GM21529 (cell line): ENCODE data around the gene ENO3.

Experiments used
- ATAC-seq: cut with Tn5 transposase; IDR thresholded peaks from one replicate; pipeline ENCODE4 v1.9.1; 2021; ENCODE audit not compliant: unreplicated experiment

ENO3 gene

DNA sequence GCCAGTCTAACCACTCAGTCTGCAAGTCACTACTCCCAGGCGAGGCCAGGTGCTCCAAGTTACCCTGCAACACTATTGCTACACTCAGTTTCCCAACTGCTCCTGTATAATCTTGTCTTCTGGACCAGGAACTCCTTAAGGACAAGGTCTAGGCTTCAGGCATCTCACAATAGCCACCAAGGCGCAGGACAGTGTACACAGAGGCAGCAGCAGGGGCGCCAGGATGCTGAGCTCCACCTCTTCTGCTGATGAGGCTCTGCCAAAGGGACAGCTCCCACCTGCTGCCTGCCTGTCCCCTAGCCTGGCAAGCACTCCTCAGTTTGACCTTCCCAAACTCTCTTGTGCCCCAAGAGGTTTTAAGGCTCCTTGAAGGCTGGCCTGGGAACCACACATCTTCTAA is 14.5 kb upstream of the ENO3 start:
- ATAC-seq, result no peak

DNA sequence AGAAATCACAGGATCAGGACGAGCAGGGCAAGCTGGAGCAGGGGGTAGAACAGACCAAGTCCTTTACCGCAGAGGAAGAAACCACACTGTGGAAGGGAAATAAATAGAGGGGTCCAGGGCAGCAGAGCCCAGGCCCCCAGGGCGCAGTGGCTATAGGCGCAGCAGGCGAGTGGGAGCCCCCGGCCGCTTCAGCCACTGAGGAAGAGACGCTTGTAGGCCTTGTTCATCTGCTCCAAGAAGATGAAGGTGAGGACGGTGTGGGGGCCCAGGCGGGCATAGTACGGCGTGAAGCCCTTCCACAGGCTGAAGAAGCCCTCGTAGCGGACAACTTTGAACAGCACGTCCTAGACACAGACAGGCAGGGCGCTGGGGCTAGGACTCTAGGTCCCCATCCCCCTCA is 13.4 kb upstream of the ENO3 start:
- no peak for ATAC-seq

DNA sequence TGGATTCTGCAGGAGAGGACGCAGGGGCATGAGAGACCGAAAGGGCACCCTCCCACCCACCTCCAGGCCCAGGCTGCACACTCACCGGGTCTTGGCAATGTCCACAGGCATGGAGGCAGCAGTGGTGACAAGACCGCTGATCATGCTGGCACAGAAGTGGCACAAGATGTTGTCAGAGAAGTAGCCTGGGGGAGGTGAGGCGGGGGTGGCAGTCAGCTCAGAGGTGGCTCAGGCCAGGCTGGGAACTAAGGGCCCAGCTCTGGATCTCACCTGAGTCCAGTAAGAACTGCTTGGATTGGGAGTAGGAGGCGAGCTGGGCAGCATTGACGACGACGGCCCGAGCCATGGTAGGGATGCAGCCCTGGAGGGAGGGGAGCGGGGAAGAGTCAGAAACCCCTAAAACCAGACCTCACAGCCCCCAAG is 12.8 kb upstream of the ENO3 start:
- ATAC-seq, result no peak

DNA sequence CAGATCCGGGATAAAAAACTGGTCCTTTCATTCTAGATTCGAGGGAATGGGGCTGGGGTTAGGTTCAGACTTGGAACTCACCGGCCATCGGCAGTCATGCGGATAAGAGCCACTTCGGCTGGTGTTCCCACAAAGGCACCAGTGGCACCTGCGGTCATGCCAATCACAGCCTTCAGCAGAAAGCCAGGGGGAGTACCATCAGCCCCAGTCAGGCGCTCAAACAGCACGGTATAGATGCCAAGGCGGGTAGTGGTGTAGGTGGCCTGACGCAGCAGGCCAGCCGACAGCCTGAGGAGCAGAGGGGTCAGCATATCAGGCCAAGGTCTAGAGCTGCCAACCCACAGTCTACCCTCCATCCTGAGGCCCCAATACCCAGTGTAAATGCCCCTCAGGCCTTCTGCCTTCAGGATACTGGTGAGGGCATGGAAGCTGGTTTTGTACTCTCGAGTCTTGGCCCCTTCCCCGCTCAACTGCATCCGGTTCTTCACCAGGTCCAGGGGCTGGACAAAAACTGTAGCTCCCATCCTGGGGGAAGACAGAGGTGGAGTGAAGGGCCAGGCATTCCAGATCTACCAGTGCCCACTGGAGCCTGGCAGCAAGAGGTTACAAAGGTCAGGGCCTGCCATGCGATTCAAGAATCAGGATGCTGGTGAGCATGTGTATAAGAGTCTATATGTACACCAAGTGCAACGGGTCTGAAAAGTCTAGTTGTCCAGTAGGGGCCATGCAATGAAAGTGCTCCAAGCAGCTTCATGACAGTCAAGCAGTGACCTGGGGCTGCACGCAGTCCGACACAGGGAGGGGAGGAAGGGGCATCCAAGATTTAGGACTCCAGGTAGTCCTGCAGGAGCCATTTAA is 12.0 kb upstream of the ENO3 start:
- ATAC-seq, result no peak

DNA sequence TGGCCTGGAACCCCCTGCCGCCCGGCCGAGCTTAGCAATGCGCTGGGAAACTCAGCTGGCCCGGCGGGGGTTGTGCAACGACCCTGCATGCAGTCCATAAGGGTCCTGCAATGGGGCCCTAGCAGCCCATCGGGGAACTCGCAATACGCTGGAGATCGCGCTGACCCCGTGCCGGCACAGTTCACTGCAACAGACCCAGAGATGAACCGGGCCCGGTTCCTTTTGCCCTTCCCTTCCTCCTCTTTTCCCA is 11.4 kb upstream of the ENO3 start:
- no peak for ATAC-seq

DNA sequence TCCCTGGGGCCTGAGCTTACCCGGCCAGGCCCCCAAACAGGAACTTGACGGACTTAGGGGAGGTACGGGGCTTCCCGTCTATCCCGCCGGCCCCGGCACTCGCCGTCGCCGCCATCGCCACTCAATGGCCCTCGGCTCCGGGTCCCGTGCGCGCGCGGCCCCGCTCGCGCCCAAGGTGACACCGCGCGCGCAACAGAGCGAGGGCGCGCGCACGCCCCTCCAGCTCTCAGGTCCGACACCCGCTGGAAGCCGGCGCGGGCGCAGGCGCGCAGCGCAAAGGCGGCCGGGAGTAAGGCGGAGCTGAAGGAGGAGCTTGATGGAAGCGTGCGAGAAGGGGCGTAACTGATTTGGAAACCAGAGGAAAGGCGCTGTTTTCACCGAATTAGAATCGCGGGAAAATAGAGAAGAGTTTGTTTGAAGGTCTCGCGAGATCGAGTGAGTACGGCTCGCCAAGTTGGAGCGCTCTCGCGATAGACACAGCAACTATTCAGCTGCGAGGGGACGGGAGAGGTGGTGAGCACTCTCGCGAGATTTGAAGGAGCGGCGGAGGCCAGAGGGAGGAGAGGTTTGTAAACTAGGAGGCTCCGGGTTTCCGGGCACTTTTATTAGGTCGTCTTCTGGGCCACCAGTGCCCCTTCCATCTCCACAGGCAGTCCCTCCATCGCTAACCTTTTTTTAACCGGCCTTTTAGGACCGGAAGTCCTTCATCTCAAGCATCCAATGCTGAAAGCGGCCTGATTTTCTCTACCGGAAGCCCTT is 10.9 kb upstream of the ENO3 start, which contains the start of the genes RNF167 and SLC25A11:
TSS of gene RNF167 (plus strand) at position 473 of the 759 bp plus-strand sequence. CDS start 642 bp downstream, outside the sequence.
TSS of gene SLC25A11 (minus strand) at position 251 of the 759 bp plus-strand sequence. CDS start at position 115, 136 bp downstream.
- peak; percentile 69 for ATAC-seq

DNA sequence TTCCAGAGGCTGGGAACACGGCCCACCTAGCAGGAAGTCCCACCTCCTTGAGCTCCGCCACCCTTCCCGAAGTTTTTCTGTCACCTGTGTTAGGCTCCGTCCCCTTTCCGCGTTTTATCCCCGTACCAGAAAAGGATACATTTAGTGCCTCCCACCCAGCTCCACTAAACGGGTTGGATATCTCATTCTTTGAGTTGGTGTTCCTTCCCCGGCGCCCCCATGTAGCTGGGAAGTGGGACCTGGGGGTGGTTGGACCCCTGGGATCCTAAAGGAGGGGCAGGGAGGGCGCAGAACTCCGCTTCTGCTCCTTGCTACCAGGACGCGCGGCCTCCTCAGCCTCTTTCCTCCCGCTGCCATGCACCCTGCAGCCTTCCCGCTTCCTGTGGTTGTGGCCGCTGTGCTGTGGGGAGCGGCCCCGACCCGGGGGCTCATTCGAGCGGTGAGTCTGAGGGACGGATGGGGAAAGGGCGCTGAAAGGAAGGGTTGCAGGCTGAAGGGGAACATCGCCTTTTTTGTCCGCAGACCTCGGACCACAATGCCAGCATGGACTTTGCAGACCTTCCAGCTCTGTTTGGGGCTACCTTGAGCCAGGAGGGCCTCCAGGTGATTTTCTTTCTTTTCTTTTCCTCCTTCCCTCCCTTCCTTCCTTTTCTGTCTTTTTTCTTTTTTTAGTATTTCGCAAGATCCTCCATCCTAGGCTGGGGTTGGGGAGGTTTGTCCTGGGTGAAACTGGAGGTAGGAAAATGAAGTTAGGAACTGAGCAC is 10.2 kb upstream of the ENO3 start:
- ATAC-seq, result no peak

DNA sequence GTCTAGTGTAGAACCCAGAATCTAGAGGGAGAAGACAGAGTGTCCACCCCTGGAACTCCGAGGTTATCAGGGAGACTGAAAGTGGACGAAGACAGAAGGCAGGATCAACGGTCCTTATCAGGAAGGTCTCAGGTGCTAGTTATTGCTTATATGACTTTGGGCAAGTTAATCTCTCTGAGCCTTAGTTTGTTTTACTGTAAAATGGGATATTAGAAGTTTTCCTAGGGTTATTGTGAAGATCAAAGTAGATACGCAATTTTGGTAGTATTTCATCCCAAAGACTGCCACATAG is 9.7 kb upstream of the ENO3 start:
- ATAC-seq, result no peak

DNA sequence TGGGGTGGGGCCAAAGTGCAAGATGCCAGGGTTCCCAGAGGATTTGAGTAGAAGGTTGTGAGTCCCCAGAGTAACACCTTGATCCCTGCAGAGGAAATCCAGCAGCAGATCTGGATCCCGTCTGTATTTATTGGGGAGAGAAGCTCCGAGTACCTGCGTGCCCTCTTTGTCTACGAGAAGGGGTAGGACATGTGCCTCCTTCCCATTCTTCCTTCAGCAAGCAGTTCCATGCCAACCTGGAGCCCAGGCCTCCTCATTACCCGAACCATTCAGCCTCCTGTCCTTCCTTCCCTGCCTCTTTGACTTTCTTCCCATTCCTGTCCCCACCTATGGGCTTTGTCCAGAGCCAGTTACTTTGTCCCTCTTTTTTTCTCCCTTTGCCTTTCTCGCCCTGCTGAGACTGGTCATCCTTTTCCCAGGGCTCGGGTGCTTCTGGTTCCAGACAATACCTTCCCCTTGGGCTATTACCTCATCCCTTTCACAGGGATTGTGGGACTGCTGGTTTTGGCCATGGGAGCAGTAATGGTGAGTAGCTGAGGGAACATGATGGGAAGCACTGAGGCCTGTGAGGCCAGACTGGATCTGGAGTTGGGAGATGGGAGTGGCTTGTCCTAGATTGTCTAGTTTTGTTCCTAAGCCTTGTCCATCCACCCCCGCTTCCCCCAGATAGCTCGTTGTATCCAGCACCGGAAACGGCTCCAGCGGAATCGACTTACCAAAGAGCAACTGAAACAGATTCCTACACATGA is 8.0 kb upstream of the ENO3 start:
- no peak for ATAC-seq

DNA sequence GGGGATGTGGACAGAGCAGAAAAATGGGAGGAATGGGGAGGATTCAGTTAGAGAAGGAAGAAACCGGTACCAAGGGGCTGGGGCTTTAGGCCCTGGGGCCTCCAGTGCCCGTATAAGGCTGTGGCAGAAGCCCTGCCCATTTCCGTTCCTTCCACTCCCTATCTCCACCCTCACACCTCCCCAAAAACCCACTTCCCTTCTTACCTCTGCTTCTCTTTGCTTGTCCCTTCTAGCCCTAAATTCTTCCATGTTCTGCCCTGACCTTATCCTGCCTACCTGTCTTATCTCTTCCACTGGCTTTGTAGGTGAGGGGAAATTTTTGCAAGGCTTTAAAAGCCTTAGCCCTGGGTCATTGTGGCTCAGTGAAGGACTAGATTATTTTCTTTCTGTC is 6.8 kb upstream of the ENO3 start:
- ATAC-seq, result no peak

DNA sequence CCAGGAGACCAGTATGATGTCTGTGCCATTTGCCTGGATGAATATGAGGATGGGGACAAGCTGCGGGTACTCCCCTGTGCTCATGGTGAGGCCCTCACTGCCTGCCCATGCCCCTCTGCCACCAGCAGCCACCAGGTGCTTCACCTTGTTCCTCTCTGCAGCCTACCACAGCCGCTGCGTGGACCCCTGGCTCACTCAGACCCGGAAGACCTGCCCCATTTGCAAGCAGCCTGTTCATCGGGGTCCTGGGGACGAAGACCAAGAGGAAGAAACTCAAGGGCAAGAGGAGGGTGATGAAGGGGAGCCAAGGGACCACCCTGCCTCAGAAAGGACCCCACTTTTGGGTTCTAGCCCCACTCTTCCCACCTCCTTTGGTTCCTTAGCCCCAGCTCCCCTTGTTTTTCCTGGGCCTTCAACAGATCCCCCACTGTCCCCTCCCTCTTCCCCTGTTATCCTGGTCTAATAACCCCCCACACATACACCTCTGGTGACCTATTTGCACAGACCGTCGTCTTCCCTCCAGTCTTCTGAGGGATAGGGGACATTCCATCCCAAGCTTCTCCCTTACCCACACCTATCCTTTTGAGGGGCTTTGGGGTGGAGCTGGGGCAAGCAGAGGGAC is 6.3 kb upstream of the ENO3 start:
- no peak for ATAC-seq

DNA sequence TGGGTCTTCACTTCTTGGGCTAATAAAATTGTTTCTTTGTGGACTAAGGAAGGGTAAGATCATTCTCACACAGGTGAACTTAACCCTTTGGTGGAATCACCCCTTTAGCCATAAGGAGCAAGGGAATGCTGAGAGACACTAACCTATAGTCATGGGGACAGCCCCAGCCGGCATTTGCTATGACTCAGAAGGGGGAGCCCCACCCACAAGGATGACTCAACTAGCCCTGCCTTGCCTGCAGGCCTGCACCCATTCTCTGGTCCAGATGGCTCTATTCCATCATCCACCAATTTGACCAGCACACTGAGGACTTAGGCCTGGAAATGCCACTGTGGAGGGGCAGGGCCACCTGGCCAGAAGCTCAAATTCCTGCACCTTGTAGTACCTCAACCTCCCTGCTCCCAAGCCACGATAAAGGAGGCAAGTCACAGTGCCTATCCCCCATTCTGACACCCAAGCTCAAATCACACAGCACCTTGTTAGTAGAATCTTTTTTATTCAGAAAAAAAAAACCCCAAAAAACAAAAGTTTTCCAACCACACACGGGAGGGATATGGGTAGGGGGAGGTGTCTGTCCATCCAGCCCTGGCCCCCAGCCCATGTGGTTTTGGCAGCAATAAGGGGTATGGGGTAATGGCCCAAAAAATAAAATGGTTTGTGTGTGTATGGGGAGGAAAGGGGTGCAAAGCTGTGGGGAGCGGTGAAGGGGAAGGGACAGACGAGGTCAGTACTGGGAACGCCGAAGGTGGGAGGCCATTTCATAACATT is 5.6 kb upstream of the ENO3 start:
- peak; percentile 27 for ATAC-seq

DNA sequence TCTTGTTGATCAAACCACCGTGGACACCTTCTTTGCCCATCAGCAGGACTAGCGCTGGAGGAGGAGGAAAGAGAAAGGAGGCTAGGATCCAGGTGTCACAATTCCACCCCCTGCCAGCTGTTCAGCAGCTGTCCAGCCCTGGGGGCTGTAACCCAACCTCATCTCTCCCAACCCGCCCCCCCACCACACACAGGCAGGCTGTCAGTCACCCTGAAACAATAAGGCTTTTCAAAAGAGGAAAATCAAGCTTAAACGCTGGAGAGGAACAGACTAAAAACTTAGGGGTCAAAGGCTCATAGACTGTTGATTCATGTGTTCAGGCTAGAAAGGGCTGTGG is 5.0 kb upstream of the ENO3 start:
- no peak for ATAC-seq

DNA sequence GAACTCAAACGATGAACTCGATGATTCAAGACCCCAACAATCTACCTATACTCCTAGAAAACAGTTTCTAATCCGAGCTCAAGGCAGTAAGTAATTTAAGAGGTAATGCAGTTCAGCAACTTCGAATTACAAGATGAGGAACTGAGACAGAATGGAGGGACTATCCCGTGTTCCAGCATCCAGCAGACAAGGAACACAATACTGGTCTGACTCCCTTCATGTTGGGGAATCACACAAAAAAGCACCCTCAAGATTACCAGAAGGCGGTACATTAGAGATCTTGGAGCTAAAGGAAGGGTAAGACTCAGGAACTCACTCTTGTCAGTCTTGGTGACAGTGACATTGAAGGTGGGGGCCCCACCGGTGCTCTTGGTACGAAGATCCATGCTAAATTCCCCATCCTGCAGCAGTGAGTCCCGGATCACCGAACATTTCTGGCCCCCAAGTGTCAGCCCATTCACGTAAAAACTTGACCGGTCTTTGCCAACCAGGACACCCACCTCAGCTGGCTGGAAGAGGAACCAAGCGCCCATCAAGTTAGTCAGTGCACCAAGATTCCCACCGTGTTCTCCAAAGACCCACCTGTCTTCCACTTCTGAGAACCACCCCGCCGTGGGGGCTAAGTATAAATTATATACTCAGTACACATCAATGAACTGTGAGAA is 4.5 kb upstream of the ENO3 start:
- no peak for ATAC-seq

DNA sequence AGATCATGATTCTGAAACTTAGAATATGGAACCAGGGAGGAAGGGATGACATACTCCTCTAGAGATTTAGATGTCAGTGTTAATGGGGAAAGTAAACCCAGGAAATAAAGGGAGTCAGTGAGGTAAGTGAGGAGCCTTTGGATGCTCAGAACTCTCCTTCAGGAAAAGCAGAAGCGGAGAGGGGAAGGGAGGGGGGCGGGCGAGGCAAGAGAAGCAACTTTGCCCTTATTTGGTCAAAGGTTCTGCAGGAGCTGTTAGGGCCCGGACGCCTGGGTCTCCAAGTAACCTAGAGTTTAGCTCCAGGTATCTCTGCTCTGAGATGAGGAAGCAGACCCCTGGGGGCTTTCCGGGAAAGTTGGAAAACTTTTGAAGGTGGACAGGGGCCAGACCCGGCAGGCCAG is 3.9 kb upstream of the ENO3 start:
- no peak for ATAC-seq

DNA sequence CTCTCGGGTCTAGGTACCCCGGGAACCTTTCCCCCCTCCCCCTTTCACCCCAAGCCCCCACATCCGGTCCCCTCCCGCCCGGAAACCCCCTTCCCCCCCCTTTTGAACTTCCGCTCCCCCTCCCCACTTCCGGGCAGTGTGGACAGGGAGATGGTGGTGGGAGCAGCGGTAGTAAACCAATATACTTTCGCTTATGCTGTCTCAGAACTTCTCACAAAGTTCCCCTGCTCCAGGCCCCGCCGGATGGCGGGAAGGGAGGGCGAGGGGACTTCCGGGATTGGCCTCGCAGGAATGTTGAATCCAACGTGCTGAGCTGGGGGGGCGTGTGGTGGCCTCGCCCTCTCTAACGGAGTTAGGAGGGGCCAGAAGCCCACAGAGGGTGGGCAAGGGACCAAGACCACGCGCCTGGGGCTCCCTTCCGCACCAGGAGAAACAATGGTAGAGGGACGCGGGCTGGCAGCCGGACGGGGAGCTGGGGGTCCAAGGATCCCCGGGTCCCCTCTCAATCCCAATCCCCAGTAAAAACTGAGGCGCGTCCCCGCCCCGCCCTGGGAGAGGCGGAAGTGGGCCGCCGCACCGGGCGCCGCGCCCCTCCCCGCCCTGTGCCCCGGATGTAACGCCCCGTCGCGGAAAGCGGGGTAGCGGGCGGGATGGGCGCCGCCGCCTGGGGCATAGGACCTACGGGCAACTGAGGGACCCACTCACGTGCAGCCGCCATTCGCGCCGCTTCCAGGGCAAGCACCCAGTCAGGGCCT is 3.3 kb upstream of the ENO3 start:
- ATAC-seq, result no peak

DNA sequence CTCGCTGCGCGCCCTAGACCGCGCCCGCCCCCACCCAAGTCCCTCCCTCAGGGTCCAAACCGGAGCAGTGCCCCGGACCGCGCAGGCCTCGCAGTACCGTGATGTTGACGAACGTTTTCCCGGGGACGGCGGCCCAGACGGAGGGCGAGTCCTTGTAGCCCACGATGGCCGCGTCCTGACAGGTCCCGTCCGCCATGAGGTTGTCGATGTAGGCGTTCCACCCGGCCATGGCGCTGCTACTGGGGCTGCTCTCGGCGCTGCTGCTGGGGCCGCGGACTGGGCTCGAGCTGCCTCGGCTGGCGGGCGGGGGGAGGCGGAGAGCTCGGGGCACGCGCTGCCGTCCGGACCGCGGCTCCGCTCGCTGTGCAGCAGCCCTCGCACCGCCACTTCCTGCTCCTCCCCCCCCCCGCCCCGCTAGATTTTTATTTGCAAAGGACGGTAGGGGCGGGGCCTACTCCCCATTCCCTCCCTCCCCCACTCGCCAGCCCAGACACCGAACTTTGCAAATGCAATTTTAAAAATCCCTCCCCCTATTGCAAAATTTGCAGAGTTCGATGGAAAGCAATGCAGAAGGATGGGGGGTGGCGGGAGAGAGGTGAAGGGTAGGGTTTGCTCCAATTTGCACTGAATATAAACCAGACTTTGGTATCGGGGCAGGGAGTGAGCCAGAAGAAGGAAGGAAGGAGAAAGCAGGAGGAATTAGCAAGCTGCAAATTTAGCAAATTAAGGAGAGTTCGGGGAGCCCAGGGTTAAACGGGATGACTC is 2.6 kb upstream of the ENO3 start, which contains the start of gene PFN1:
TSS of gene PFN1 (minus strand) at position 365 of the 765 bp plus-strand sequence. CDS start at position 229, 136 bp downstream.
- ATAC-seq, result peak; percentile 28

DNA sequence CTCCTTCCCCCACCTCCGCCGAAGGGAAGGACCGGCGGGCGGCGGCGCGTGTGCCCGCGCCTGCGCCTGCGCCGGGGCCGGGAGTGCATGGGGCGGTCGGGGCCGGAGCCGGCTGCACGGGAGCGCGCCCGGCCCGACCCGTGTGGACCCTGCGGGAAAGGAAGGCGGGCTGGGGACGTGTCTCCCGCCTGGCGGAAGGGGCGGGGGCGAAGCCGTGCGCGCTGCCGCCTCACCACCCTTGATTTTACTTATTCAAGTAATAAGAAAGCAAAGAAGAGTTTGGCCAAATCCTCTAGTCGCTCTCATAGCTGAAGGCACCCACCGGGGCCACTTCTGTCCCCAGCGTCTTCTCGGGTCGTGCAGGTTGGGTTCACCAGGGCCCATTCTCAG is 2.0 kb upstream of the ENO3 start:
- ATAC-seq, result peak; percentile 30
